ENCODE results near the gene SGPP2. TPM values are rescaled to one million over a fixed set of nuclear protein-coding genes. Genes with fewer than 3 reads are reported as not detected.

Gene SGPP2
- total RNA-seq, 1 experiment from 2014 or later = 56.9 TPM

DNA sequence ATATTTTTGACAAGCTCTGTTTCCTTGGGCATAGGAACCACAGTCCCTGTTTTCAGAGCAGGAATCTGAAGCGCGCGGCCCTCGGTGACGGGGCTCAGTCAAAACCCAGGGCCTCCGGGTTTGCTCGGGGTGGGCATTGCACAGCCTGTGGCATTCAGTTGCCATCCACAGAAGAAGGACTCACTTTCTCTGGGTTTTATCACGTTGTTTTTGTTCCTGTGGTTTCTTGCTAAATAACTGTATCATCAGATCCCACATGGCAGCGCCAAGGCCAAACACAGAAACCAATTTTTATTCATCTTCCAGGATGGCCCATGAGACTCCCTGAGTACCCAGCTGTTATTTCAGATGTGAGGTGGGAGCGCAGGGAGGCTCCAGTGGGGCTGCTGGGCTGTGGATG is 35.6 kb downstream of the SGPP2 start:
- Mint-ChIP-seq H3K4me3 (ENCODE audit: low read depth, unreplicated experiment) (no peak overlapping the region), H3K27ac (ENCODE audit: unreplicated experiment) (no peak overlapping the region), H3K36me3 (ENCODE audit: insufficient read depth, unreplicated experiment) (no peaks in the 10 kb centered on the region), H3K4me1 (ENCODE audit: low read depth, unreplicated experiment) (no peaks in the 10 kb centered on the region), H3K9me3 (ENCODE audit: low read depth, unreplicated experiment) (no peaks in the 10 kb centered on the region), H3K27me3 (ENCODE audit: unreplicated experiment) (no peaks in the 10 kb centered on the region)
- DNase-seq = no peak
- TF ChIP-seq, protein P1, sequence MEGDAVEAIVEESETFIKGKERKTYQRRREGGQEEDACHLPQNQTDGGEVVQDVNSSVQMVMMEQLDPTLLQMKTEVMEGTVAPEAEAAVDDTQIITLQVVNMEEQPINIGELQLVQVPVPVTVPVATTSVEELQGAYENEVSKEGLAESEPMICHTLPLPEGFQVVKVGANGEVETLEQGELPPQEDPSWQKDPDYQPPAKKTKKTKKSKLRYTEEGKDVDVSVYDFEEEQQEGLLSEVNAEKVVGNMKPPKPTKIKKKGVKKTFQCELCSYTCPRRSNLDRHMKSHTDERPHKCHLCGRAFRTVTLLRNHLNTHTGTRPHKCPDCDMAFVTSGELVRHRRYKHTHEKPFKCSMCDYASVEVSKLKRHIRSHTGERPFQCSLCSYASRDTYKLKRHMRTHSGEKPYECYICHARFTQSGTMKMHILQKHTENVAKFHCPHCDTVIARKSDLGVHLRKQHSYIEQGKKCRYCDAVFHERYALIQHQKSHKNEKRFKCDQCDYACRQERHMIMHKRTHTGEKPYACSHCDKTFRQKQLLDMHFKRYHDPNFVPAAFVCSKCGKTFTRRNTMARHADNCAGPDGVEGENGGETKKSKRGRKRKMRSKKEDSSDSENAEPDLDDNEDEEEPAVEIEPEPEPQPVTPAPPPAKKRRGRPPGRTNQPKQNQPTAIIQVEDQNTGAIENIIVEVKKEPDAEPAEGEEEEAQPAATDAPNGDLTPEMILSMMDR (IDR thresholded peaks at IDR 0.05; ENCODE audit: unreplicated experiment) = no peak
- CTCF ChIA-PET = no interaction called here
- intact Hi-C loops (cut with micrococcal nuclease; ENCODE audit: unreplicated experiment) = no loop called here
- no TSS peak for BruUV-seq (replicated peaks)

DNA sequence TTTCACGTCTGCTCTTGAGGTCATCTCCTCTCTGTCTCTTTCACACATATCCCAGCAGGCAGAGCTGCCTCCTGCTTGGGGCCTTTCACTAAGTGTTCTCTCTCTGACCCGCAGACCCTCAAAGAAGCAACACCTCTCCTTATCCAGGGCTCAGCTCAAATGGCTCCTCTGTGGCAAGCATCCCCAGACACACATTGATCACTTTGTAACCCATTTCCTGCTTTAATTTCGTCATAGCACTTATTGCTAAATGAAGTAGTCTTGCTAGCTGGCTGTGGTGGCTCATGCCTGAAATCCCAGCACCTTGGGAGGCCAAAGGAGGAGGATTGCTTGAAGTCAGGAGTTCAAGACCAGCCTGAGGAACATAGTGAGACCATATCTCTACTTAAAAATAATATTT is 41.4 kb downstream of the SGPP2 start:
- Mint-ChIP-seq H3K36me3 (ENCODE audit: insufficient read depth, unreplicated experiment) (peaks cover 6% of the 10 kb centered on the region), H3K9me3 (ENCODE audit: low read depth, unreplicated experiment) (no peaks in the 10 kb centered on the region), H3K27me3 (ENCODE audit: unreplicated experiment) (no peaks in the 10 kb centered on the region), H3K4me3 (ENCODE audit: low read depth, unreplicated experiment) (no peak overlapping the region), H3K27ac (ENCODE audit: unreplicated experiment) (no peak overlapping the region), H3K4me1 (ENCODE audit: low read depth, unreplicated experiment) (peaks cover 12% of the 10 kb centered on the region)
- CTCF ChIA-PET = no interaction called here
- BruUV-seq (replicated peaks) = no TSS peak
- TF ChIP-seq, protein P1 (IDR thresholded peaks at IDR 0.05; ENCODE audit: unreplicated experiment) = no peak
- DNase-seq = no peak
- intact Hi-C loops (cut with micrococcal nuclease; ENCODE audit: unreplicated experiment) = no loop called here

DNA sequence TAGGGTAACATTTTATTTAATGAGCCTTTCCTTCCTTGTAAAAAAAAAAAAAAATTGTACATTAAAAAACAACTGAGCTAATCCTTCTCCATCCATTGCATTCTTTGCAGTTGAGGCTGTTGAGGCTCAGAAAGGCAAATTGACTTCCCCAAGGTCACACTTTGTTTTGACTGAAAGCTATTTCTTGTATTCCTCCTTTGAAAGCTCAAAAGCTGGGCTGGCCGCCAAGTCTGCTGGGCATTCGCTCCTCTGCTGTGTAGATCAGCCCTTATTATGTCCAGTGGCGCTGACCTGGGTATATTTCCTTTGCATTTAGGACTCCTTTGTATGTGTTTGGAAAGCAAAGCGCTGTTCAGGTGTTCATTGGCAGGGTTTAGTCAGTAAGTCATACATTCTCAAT is 44.0 kb downstream of the SGPP2 start:
- H3K9me3 Mint-ChIP-seq (ENCODE audit: low read depth, unreplicated experiment) = no peaks in the 10 kb centered on the region
- intact Hi-C loops (cut with micrococcal nuclease; ENCODE audit: unreplicated experiment) = no loop called here
- CTCF ChIA-PET = interaction anchor here (1.0 kb wide), 1 partner anchor 16 kb away, joined by 3 read pairs; no protein-coding TSS in a partner anchor
- peaks cover 12% of the 10 kb centered on the region for H3K4me1 Mint-ChIP-seq (ENCODE audit: low read depth, unreplicated experiment)
- H3K27ac Mint-ChIP-seq (ENCODE audit: unreplicated experiment) = no peak overlapping the region
- no peak overlapping the region for H3K4me3 Mint-ChIP-seq (ENCODE audit: low read depth, unreplicated experiment)
- DNase-seq = no peak
- BruUV-seq (replicated peaks) = no TSS peak
- H3K36me3 Mint-ChIP-seq (ENCODE audit: insufficient read depth, unreplicated experiment) = peaks cover 6% of the 10 kb centered on the region
- H3K27me3 Mint-ChIP-seq (ENCODE audit: unreplicated experiment) = no peaks in the 10 kb centered on the region
- TF ChIP-seq, protein P1 (IDR thresholded peaks at IDR 0.05; ENCODE audit: unreplicated experiment) = no peak

DNA sequence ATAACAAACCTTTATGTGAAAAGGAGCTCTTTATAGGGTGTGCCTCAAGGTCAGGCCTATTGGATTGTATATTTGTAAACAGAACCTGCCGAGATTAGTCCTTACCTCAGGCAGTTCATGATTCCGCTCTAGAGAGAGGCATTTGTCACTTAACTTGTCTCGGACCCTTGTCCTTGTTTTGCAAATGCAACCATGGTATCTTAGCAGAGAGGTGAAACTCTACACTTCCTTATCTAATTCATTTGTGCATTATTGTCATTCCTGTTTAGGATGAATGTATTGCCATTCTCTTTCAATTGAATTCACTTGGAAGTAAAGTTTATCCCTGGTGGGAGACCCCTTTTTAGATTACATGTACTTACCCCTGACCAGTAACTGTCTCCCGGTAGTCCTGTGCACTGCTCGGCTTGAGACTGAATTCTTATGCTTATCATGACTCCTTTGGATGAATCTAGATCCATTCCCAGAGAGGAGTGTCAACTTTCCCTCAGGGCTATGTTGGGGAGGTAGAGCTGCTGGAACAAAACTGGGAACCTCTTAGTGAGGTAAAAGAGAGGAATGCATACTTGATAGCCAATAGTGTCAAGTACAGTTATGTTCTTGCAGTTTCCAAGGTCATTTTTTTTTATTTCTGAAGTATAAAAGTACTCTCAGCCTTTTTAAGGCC is 46.6 kb downstream of the SGPP2 start:
- Mint-ChIP-seq H3K9me3 (ENCODE audit: low read depth, unreplicated experiment) (no peaks in the 10 kb centered on the region), H3K4me3 (ENCODE audit: low read depth, unreplicated experiment) (no peak overlapping the region), H3K27ac (ENCODE audit: unreplicated experiment) (no peak overlapping the region), H3K4me1 (ENCODE audit: low read depth, unreplicated experiment) (peaks cover 12% of the 10 kb centered on the region), H3K36me3 (ENCODE audit: insufficient read depth, unreplicated experiment) (peaks cover 6% of the 10 kb centered on the region), H3K27me3 (ENCODE audit: unreplicated experiment) (no peaks in the 10 kb centered on the region)
- no TSS peak for BruUV-seq (replicated peaks)
- intact Hi-C loops (cut with micrococcal nuclease; ENCODE audit: unreplicated experiment) = no loop called here
- TF ChIP-seq, protein P1 (IDR thresholded peaks at IDR 0.05; ENCODE audit: unreplicated experiment) = no peak
- CTCF ChIA-PET = no interaction called here
- no peak for DNase-seq

All from Calu3 (cell line).